ENCODE data around the gene RNF166. TPM values are rescaled to one million over a fixed set of nuclear protein-coding genes. Genes with fewer than 3 reads are reported as not detected.

Gene RNF166
- total RNA-seq, 1 donor = 14.5 TPM

- peak overlapping the region; percentile 62 for H2AFZ ChIP-seq (ENCODE audit: low read length)
These were observed 56.1 kb downstream of the RNF166 start for GRCh38 chr16:88649924-88650748.

GRCh38 chr16:88649195-88649923 is 56.8 kb downstream of the RNF166 start:
- Histone ChIP-seq H4K20me1 (ENCODE audit: insufficient read depth, low read length) (peaks cover 13% of the 10 kb centered on the region), H3K4me1 (ENCODE audit: insufficient read depth, low read length) (peaks cover 11% of the 10 kb centered on the region), H3K27ac (ENCODE audit: low read depth, low read length) (no peak overlapping the region), H3K4me3 (ENCODE audit: insufficient read depth, low read length) (peak overlapping the region; percentile 85), H3K79me2 (ENCODE audit: insufficient read depth, low read length) (peaks cover 3% of the 10 kb centered on the region), H3K4me2 (ENCODE audit: insufficient read depth, low read length) (peak overlapping the region; percentile 88), H3K9me3 (ENCODE audit: low read depth, low read length) (no peaks in the 10 kb centered on the region), H2AFZ (ENCODE audit: low read length) (no peak overlapping the region), H3K27me3 (ENCODE audit: insufficient read depth, low read length) (no peaks in the 10 kb centered on the region), H3K36me3 (ENCODE audit: insufficient read depth, low read length) (peaks cover under 1% of the 10 kb centered on the region)
- no peak for TF ChIP-seq CTCF (IDR thresholded peaks at IDR 0.05; ENCODE audit: extremely low read depth, low read depth, low read length)
- peak; percentile 90 for DNase-seq (ENCODE audit: insufficient read length, low spot score, missing footprints)

More at GRCh38 chr16:88649924-88650748, 56.1 kb downstream of the RNF166 start:
- Histone ChIP-seq H3K79me2 (ENCODE audit: insufficient read depth, low read length) (peaks cover 3% of the 10 kb centered on the region), H3K4me1 (ENCODE audit: insufficient read depth, low read length) (peaks cover 11% of the 10 kb centered on the region), H3K36me3 (ENCODE audit: insufficient read depth, low read length) (peaks cover 8% of the 10 kb centered on the region), H3K27ac (ENCODE audit: low read depth, low read length) (peak overlapping the region; percentile 12), H3K4me2 (ENCODE audit: insufficient read depth, low read length) (peak overlapping the region; percentile 88), H4K20me1 (ENCODE audit: insufficient read depth, low read length) (peaks cover 13% of the 10 kb centered on the region), H3K9me3 (ENCODE audit: low read depth, low read length) (no peaks in the 10 kb centered on the region), H3K4me3 (ENCODE audit: insufficient read depth, low read length) (peak overlapping the region; percentile 85), H3K27me3 (ENCODE audit: insufficient read depth, low read length) (no peaks in the 10 kb centered on the region)
- peak; percentile 98 for DNase-seq (ENCODE audit: insufficient read length, low spot score, missing footprints)
- no peak for TF ChIP-seq CTCF (IDR thresholded peaks at IDR 0.05; ENCODE audit: extremely low read depth, low read depth, low read length)

- no peak for DNase-seq (ENCODE audit: insufficient read length, low spot score, missing footprints)
- no peak for TF ChIP-seq CTCF (IDR thresholded peaks at IDR 0.05; ENCODE audit: extremely low read depth, low read depth, low read length)
- Histone ChIP-seq H3K4me1 (ENCODE audit: insufficient read depth, low read length) (peaks cover 11% of the 10 kb centered on the region), H2AFZ (ENCODE audit: low read length) (no peak overlapping the region), H3K4me3 (ENCODE audit: insufficient read depth, low read length) (no peak overlapping the region), H3K9me3 (ENCODE audit: low read depth, low read length) (no peaks in the 10 kb centered on the region), H3K79me2 (ENCODE audit: insufficient read depth, low read length) (peaks cover 3% of the 10 kb centered on the region), H4K20me1 (ENCODE audit: insufficient read depth, low read length) (peaks cover 13% of the 10 kb centered on the region), H3K27me3 (ENCODE audit: insufficient read depth, low read length) (no peaks in the 10 kb centered on the region), H3K27ac (ENCODE audit: low read depth, low read length) (no peak overlapping the region), H3K4me2 (ENCODE audit: insufficient read depth, low read length) (no peak overlapping the region), H3K36me3 (ENCODE audit: insufficient read depth, low read length) (no peaks in the 10 kb centered on the region)
These were observed 58.8 kb downstream of the RNF166 start for GRCh38 chr16:88647178-88648070.

Other genes starting within 250 kb of the RNF166 start
- gene ZC3H18, start 136.0 kb downstream of the RNF166 start, total RNA-seq = 10.6 and 10.9 TPM in 2 replicates
- gene IL17C, start 67.8 kb downstream of the RNF166 start, total RNA-seq = under 0.01 and 0.29 TPM in 2 replicates
- gene CYBA, start 55.4 kb downstream of the RNF166 start, total RNA-seq = 144 and 250 TPM in 2 replicates
- gene MVD, start 43.3 kb downstream of the RNF166 start, total RNA-seq = 67.3 and 73.1 TPM in 2 replicates
- not detected in 2 replicates for gene SNAI3, start 19.9 kb downstream of the RNF166 start, total RNA-seq
- 14.8 and 15.6 TPM in 2 replicates for gene CTU2, start 95 bp upstream of the RNF166 start, total RNA-seq
- gene PIEZO1, start 78.8 kb upstream of the RNF166 start, total RNA-seq = 187 and 207 TPM in 2 replicates
- 2.9 TPM in 2 replicates for gene CDT1, start 97.4 kb upstream of the RNF166 start, total RNA-seq
- 41.8 and 53.6 TPM in 2 replicates for gene APRT, start 105.5 kb upstream of the RNF166 start, total RNA-seq
- gene GALNS, start 150.5 kb upstream of the RNF166 start, total RNA-seq = 43.6 and 48.1 TPM in 2 replicates
- gene TRAPPC2L, start 150.7 kb upstream of the RNF166 start, total RNA-seq = 43.1 and 47.7 TPM in 2 replicates
- not detected in 2 replicates for gene PABPN1L, start 160.3 kb upstream of the RNF166 start, total RNA-seq